Cardiac septum (tissue), 1 donor: ENCODE measurements around the gene TASL. TPM values are rescaled to one million over a fixed set of nuclear protein-coding genes. Genes with fewer than 3 reads are reported as not detected.
A peak's percentile ranks its signal among the peaks of the same experiment; 100 is the strongest.
"Not testable (repeated sequence)": the region's sequence is repeated elsewhere in the genome, so short reads cannot be mapped to it uniquely, and the experiment has no call there.

ENCODE experiments used
- DNase-seq: peaks from one replicate; pipeline ENCODE4 v3.0.0-alpha.2; 2020; ENCODE audit warnings: low spot score
- intact Hi-C: fragments of 100-400 bp; cut with DNase I; formaldehyde crosslinking; loops from one replicate; pipeline ENCODE4 v1.14.0; 2022
- total RNA-seq: library from RNA; stranded (reverse); fragmentation: NEBNext Ultra II Directional; extraction: Animal tissue kit (Norgen Biotek cat#: 25700); gene quantifications from one replicate; pipeline ENCODE4 v1.2.1, GENCODE V29; 2021
- donor health status: DM: no; HTN: no; CAD: no.

Gene TASL
- total RNA-seq, 1 donor from 2014 or later, result 0.22 TPM

DNA sequence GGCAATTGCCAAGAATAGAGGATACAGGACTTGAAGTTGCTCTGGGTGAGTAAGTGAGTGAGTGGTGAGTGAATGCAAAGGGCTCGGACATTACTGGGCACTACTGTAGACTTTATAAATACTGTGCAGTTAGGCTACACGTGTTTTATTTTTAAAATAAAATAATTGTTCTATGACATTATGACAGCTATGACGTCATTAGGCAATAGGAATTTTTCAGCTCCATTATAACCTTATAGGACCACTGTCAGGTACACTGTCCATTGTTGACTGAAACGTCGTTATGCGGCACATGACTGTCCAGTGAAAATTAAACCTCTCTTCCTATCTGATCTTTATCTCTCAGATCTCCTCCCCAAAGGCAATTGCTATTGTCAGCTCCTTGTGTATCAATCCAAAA lies 5.1 kb upstream of the TASL start:
- DNase-seq, result no peak
- intact Hi-C loops, result no loop called here

DNA sequence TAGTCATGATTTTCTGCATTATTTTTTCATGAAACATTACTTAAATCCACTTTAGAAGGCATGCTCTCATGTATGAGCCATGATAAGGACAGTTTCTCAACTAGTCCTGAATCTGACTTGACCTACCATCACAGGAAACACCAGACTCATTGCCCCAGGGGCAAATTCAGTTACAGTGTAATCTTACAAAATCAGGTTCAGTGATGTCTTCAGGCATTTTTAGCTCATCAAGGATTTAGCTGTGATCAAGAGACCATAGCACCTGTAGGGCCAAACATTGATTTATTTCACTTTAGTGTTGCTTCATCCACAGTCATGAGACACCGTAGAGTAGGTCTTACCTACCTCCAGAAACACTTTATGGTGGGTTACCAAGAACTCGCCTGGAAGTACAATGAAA lies 3.1 kb upstream of the TASL start:
- intact Hi-C loops, result no loop called here
- DNase-seq, result no peak

DNA sequence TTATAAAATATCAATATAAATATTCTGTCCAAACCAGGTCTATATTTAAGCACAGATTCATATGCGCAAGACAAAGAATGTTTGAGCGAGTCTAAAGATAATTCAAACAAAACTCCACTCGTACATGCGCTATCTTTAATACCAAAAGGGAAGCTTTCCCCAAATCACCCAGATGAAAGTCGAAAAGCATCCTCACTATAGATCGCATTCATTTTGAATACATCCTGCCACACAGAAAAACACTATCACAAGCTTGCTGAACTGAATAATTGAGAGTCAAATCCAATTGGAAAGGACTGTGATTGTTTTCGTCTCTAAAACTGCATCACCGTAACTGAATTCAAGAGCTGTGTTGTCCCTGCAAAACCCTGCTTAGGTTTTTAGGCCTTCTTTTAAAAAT lies 685 bp downstream of the TASL start:
- no peak for DNase-seq
- intact Hi-C loops, result no loop called here

DNA sequence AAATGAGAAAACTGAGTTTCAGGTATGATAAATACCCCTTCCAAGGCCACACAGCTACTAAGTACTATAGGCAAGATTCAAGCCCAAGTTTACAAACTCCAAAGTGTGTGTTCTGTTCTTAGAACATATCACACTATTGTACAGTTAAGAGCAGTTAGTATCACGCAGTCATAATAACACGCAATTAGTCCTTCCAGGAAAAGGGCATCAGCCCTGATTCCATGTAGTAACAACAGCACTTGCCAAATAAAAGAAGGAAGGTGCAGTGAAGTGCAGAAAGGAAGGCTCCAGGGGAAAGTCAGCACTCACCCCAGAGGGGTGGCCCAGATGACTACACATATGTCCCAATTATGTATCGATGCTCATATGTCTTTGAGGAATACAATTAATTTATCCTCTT lies 4.4 kb downstream of the TASL start:
- intact Hi-C loops, result loop anchor here (5.0 kb wide), 1 partner anchor 139 kb away; no protein-coding TSS in a partner anchor
- DNase-seq, result no peak

DNA sequence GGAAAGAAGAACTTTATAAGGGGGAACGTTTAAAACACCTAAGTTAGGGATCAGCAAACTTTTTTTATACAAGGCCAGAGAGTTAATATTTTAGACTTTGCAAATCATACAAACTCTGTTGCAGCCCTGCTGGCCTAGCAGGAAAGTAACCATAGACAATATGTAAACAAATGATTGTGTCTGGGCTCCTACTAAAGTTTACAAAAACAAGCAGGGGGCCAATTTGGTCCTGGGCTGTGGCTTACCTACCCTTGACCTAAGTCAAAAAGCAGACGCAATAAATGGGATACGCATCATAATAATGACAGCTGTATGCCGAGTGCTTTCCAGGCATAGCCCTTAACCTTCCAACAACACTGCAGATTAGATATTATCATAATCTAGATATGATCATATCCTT lies 4.9 kb downstream of the TASL start:
- intact Hi-C loops, result loop anchor here (5.0 kb wide), 1 partner anchor 140 kb away; no protein-coding TSS in a partner anchor
- DNase-seq, result no peak

DNA sequence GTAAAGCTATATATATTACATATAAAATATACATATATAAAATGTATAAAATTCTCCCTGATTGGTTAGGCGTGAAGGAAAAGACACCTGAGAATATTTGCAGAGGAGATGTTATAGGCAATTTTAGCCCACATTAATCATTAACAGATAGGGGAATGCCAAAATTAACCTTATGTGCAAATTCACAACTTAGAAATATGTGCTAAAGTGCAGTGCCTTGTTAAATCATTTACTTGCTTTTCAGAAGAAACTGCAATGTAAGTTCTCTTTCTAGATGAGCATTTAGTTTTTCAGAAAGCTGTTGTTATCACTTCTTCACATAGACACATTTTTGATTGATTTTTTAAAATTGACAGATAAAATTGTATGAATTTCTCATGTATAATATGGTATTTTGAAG lies 5.6 kb downstream of the TASL start:
- no peak for DNase-seq
- intact Hi-C loops, result loop anchor here (5.0 kb wide), 1 partner anchor 140 kb away; no protein-coding TSS in a partner anchor

DNA sequence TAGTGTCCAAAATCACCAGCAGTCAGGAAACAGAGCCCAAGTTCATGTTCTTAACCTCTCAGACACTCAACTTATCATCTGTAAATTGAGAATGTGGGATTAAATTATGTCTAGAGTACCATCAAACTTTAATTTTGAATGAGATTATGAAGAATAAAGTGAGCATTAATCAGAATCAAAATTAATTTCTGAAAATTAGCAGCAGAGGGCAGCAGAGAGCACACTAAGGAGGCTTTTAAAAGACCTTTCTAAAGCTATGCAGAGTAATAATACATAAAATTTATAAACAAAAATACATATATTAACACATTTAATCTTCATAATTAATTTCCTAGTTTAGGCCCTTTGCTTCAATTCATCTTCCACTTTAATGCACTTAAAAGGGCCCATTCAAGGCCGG lies 7.1 kb downstream of the TASL start:
- intact Hi-C loops, result loop anchor here (5.0 kb wide), 1 partner anchor 142 kb away; no protein-coding TSS in a partner anchor
- no peak for DNase-seq

DNA sequence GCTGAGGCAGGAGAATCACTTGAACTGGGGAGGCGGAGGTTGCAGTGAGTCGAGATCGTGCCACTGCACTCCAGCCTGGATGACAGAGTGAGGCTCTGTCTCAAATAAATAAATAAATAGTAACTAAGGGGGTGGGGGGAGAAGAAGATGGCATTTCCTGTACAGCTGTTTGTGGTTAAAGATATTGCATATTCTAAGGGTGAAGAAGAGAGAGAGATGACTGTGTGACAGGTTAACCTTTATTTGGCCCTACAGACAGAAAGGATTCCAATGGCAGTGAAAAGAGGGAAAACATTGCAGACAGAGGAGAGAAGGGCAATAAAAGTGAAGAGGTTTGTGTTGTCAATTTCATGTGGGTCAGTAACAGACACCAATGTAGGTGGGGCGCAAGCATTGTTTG lies 9.4 kb downstream of the TASL start:
- intact Hi-C loops, result no loop called here
- DNase-seq, result no peak

DNA sequence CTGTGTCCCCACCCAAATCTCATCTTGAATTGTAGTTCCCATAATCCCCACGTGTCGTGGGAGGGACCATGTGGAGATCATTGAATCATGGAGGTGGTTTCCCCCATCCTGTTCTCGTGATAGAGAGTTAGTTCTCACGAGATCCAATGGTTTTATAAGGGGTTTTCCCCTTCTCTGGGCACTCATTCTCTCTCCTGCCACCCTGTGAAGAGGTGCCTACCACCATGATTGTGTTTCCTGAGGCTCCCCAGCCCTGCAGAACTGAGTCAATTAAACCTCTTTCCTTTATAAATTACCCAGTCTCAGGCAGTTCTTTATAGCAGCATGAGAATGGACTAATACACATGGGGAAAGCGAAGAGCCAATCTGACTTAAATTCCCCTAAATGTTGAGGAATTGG lies 14.5 kb downstream of the TASL start:
- DNase-seq, intact Hi-C loops: not testable (repeated sequence)

DNA sequence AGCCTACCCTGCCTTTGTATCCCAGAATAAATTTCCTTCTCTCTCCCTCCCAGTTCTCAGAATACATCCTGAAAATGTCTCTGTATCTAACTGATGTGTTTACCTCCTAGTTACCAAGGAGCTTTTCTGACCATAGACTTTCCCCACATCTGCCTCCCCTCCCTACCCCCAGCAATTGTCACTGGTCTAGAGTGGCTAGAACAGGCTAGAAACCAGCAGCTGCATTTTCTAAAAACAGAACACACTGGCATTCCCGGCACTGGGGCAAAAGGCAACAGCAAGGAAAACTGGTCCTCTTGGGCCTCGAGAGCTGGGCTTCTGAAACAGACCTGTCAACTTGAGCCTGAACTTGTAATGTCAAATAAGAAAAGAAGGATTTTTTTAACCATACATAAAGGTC lies 16.4 kb downstream of the TASL start:
- intact Hi-C loops, result no loop called here
- peak; percentile 76 for DNase-seq

DNA sequence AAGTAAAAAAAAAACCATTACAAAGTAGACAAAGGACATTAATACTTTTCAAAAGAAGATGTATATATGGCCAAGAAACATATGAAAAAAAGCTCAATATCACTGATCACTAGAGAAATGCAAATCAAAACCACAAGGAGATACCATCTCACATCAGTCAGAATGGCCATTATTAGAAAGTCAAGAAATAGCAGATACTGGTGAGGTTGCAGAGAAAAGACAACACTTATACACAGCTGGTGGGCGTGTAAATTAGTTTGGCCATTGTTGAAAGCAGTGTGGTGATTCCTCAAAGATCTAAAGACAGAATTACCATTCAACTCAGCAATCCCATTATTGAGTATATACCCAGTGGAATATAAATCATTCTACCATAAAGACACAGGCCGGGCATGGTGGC lies 39.3 kb downstream of the TASL start:
- no peak for DNase-seq
- intact Hi-C loops, result no loop called here

DNA sequence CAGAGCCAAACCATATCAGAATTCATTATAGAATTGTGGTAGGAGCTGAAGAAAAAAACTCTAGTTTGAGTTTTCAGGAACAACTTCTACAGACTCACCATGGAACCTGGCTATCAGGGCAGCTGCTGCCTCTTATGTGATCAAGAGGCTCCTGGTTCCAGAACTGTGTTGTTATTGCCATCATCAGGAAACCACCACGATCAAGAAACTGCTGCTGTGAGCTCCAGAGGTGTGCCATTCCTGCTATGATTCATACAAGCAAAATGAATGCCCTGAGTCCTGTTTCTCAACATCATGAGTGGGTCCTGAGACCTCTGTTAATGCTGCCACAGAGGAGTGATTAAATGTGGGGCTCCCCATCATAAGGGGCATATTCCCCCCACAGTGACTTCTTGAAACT lies 43.7 kb downstream of the TASL start:
- no peak for DNase-seq
- intact Hi-C loops, result no loop called here

DNA sequence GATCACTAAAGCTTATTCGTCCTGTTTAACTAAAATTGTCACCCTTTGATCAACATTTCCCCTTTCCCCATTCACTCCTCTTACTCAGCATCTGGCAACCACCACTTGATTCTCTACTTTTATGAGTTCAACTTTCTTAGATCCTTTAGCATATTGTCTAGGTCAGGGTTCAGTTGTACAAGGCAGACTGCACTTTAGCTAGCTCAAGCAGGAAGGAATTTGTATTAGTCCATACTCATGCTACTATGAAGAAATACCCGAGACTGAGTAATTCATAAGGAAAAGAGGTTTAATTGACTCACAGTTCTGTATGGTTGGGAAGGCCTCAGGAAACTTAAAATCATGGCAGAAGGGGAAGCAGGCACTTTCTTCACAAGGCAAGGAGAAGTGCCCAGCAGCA lies 44.3 kb downstream of the TASL start:
- DNase-seq, result no peak
- intact Hi-C loops, result no loop called here

DNA sequence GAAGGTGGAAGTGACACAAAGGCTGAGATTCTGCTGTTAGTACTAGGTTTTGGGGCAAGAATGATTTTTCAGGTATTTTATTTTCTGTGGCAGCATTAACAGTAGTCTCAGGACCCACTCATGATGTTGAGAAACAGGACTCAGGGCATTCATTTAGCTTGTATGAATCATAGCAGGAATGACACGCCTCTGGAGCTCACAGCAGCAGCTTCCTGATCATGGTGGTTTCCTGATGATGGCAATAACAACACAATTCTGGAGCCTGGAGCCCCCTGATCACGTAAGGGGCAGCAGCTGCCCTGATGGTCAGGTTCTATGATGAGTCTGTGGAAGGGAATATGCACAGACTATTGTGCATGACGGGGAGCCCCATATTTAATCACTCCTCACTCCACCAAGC lies 47.0 kb downstream of the TASL start:
- intact Hi-C loops, result no loop called here
- DNase-seq, result no peak

DNA sequence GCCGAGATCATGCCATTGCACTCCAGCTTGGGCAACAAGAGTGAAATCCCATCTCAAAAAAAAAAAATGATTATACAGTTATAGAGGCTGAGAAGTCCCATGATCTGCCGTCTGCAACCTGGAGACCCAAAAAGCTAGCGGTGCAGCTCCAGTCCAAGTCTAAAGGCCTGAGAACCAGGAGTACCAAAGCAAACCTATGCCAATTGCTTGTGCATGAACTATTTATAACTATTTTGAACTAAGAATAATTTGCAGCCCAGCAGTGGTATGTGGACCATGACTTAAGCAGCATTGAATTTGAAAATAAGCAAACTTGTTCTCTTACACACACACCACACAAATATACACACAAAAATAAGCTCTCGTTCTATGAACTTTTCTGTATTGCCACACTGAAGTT lies 51.8 kb downstream of the TASL start:
- no peak for DNase-seq
- intact Hi-C loops, result no loop called here

DNA sequence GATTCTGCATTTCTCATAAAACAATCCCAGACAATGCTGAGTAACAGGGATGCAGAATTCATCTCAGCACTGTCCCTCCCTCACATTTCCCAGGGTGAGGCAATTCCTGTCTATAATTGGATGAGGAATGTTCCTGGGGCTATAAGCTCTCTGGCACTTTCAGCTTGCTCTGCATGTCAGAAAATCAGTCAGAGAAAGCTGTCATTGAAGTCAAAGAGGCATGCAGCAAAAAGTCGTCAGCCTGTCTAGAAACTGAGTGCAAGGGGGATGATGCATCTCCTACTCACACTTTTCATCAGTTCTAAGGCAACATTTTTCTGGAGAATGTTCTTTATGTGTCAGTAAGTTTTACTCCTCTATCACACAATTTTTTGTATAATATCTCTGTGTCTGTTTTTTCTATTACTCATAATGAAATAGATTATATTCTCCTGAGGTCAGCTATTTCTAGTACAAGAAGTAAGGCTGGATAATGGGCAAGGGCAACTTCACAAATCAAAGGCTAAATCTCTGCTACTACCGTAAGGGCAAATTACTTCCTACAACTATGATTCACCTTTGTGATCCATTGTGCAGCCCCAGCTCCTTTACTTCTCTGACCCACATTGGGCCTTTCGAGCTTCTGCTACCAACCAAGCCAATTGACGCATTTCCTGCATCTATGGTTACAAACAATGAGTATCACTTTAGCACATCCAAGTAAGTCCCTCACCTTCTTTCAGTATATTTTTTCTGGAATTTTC lies 56.0 kb downstream of the TASL start:
- no peak for DNase-seq
- intact Hi-C loops, result no loop called here

DNA sequence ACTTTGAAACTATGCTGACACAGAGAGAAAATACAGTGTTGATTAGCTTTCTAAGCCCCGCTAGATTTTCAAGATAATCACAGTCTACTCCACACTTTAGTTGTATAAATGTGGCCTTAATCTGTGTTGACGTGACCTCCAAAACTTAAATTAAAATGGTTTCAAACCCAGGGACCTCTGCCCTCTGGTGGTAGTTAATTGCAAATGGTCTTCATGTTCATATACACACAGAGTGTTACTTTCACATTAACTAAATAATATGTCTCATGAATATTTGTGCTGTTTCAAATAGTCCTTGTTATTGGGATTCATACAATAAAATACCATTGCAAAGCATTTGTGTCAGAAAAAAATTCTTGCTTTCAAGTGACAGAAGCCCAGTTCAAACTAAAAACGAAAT lies 64.3 kb downstream of the TASL start:
- intact Hi-C loops, result no loop called here
- DNase-seq, result no peak

Other genes starting within 250 kb of the TASL start
- 8.7 TPM for gene GK, start 75.7 kb upstream of the TASL start, total RNA-seq